SK-N-SH treated with all-trans-retinoic acid at 6 μM for 48 hours (cell line): Measurements from ENCODE around the gene PLTP.

Experiments used
- ATAC-seq: fragments of 200-7000 bp; cut with Tn5 transposase; 3 replicates; pipeline ENCODE4 v1.9.1; 2020; ENCODE audit warnings: mild to moderate bottlenecking, moderate library complexity
- BACH2 ChIP-seq: fragments of 250-450 bp; sonication (Bioruptor Pico); IDR thresholded peaks from 2 replicates; pipeline ENCODE4 v1.9.0; 2021; ENCODE audit warnings: mild to moderate bottlenecking, borderline replicate concordance
- CSDC2 ChIP-seq: fragments of 250-450 bp; sonication (Bioruptor Pico); IDR thresholded peaks from 2 replicates; pipeline ENCODE4 v1.5.0; 2020; ENCODE audit warnings: mild to moderate bottlenecking, moderate library complexity
- ESRRG ChIP-seq: fragments of 250-450 bp; sonication (Bioruptor Pico); IDR thresholded peaks from 2 replicates; pipeline ENCODE4 v1.6.1; 2021; ENCODE audit warnings: mild to moderate bottlenecking
- GLIS3 ChIP-seq: fragments of 250-450 bp; sonication (Bioruptor Pico); IDR thresholded peaks from 2 replicates; pipeline ENCODE4 v1.5.0; 2020; ENCODE audit warnings: mild to moderate bottlenecking, moderate library complexity
- ISL1 ChIP-seq: fragments of 250-450 bp; sonication (Bioruptor Pico); IDR thresholded peaks from 2 replicates; pipeline ENCODE4 v2.1.2; 2022; ENCODE audit warnings: mild to moderate bottlenecking, moderate library complexity
- OSR1 ChIP-seq: fragments of 250-450 bp; sonication (Bioruptor Pico); IDR thresholded peaks from 2 replicates; pipeline ENCODE4 v1.8.0; 2022; ENCODE audit warnings: moderate library complexity, mild to moderate bottlenecking, inconsistent platforms
- PATZ1 ChIP-seq: fragments of 250-450 bp; sonication (Bioruptor Pico); IDR thresholded peaks from 2 replicates; pipeline ENCODE4 v1.8.0; 2020; ENCODE audit warnings: mild to moderate bottlenecking, moderate library complexity, borderline replicate concordance
- RARB ChIP-seq: fragments of 250-450 bp; sonication (Bioruptor Pico); IDR thresholded peaks from 2 replicates; pipeline ENCODE4 v1.8.0; 2021; ENCODE audit warnings: mild to moderate bottlenecking, moderate library complexity
- SNAI2 ChIP-seq: fragments of 250-450 bp; sonication (Bioruptor Pico); IDR thresholded peaks from 2 replicates; pipeline ENCODE4 v1.5.0; 2020; ENCODE audit warnings: mild to moderate bottlenecking, moderate library complexity
- TCF4 ChIP-seq: fragments of 250-450 bp; sonication (Bioruptor Pico); IDR thresholded peaks from 2 replicates; pipeline ENCODE4 v1.8.0; 2021; ENCODE audit warnings: mild to moderate bottlenecking, moderate library complexity, borderline replicate concordance
- TOX ChIP-seq: fragments of 250-450 bp; sonication (Bioruptor Pico); IDR thresholded peaks from 2 replicates; pipeline ENCODE4 v1.8.0; 2021; ENCODE audit warnings: mild to moderate bottlenecking, moderate library complexity, borderline replicate concordance
- TSHZ2 ChIP-seq: fragments of 250-450 bp; sonication (Bioruptor Pico); IDR thresholded peaks from 2 replicates; pipeline ENCODE4 v1.5.0; 2020; ENCODE audit warnings: mild to moderate bottlenecking, moderate library complexity
- ZC3H10 ChIP-seq: fragments of 250-450 bp; sonication (Bioruptor Pico); IDR thresholded peaks from 2 replicates; pipeline ENCODE4 v1.5.1; 2021; ENCODE audit warnings: mild to moderate bottlenecking, moderate library complexity
- ZFP3 ChIP-seq: fragments of 250-450 bp; sonication (Bioruptor Pico); IDR thresholded peaks from 2 replicates; pipeline ENCODE4 v1.5.0; 2020; ENCODE audit warnings: mild to moderate bottlenecking, moderate library complexity
- ZNF565 ChIP-seq: fragments of 450-650 bp; formaldehyde crosslinking; conservative IDR thresholded peaks from 2 replicates; pipeline ENCODE4 v1.5.0; 2020; ENCODE audit warnings: low read depth, mild to moderate bottlenecking, moderate library complexity
- ZNF70 ChIP-seq: fragments of 450-650 bp; formaldehyde crosslinking; IDR thresholded peaks from 2 replicates; pipeline ENCODE4 v1.5.0; 2020; ENCODE audit warnings: mild to moderate bottlenecking, moderate library complexity
- ZNF8 ChIP-seq: fragments of 450-650 bp; formaldehyde crosslinking; IDR thresholded peaks from 2 replicates; pipeline ENCODE4 v1.5.0; 2020; ENCODE audit warnings: mild to moderate bottlenecking, moderate library complexity
- TF ChIP-seq, protein P1 (sequence below): fragments of 250-450 bp; sonication (Bioruptor Pico); IDR thresholded peaks from 2 replicates; pipeline ENCODE4 v1.8.0; 2021; ENCODE audit warnings: low read depth, mild to moderate bottlenecking, moderate library complexity, borderline replicate concordance
- TF ChIP-seq, protein P2 (sequence below): fragments of 250-450 bp; sonication (Bioruptor Pico); IDR thresholded peaks from 2 replicates; pipeline ENCODE4 v1.5.1; 2020; ENCODE audit warnings: low read depth, mild to moderate bottlenecking, moderate library complexity
- TF ChIP-seq, protein P3 (sequence below): fragments of 250-450 bp; sonication (Bioruptor Pico); IDR thresholded peaks from 2 replicates; pipeline ENCODE4 v1.5.1; 2021; ENCODE audit warnings: mild to moderate bottlenecking, moderate library complexity

PLTP gene

DNA sequence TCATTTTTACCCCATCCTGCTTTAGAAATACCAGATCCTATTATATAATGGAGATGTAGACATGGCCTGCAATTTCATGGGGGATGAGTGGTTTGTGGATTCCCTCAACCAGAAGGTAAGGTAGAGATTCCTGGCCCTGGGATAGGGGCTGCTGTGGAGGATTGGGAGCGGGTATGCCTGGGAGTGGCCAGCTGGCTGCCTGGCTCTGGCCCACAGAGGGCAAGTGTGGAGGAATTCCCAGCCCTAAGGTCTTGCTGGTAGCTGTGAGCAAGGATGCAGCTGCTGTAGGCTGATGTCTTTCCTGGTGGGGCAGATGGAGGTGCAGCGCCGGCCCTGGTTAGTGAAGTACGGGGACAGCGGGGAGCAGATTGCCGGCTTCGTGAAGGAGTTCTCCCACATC lies 14.3 kb downstream of the PLTP start:
- TF ChIP-seq ZC3H10 (CRISPR knock-in tag): no peak
- TF ChIP-seq, protein P1, sequence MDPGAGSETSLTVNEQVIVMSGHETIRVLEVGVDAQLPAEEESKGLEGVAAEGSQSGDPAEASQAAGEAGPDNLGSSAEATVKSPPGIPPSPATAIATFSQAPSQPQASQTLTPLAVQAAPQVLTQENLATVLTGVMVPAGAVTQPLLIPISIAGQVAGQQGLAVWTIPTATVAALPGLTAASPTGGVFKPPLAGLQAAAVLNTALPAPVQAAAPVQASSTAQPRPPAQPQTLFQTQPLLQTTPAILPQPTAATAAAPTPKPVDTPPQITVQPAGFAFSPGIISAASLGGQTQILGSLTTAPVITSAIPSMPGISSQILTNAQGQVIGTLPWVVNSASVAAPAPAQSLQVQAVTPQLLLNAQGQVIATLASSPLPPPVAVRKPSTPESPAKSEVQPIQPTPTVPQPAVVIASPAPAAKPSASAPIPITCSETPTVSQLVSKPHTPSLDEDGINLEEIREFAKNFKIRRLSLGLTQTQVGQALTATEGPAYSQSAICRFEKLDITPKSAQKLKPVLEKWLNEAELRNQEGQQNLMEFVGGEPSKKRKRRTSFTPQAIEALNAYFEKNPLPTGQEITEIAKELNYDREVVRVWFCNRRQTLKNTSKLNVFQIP (CRISPR knock-in tag): no peak
- TF ChIP-seq ESRRG (CRISPR knock-in tag): no peak
- TF ChIP-seq ZFP3 (CRISPR knock-in tag): no peak
- no peak for TF ChIP-seq ZNF8 (CRISPR knock-in tag)
- TF ChIP-seq, all 23 proteins: peak for 0
- no peak for ATAC-seq

DNA sequence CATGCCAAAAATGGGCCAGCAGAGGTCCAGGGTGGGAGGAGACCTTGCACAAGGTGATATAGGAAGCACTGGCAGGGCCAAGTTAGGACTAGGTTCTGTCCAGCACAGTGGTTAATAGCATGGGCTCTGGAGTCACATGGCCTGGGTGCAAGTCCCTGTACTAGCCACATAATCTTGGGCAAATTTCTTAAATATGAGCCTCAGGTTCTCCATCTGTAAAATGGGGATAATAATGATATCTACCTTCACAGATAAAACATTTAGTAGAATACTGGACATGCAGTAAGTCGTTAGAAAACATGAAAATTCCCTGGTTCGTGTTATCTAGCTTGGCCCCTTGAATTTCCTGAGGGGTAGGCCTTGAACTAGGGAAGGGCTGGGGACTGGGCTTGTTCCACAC lies 14.7 kb downstream of the PLTP start:
- no peak for ATAC-seq
- TF ChIP-seq ISL1 (CRISPR knock-in tag) (no peak), ZC3H10 (CRISPR knock-in tag) (no peak), ZNF8 (CRISPR knock-in tag) (no peak), BACH2 (CRISPR knock-in tag) (no peak), PATZ1 (CRISPR knock-in tag) (no peak), GLIS3 (CRISPR knock-in tag) (no peak), OSR1 (CRISPR knock-in tag) (no peak), TCF4 (CRISPR knock-in tag) (no peak)
- TF ChIP-seq, protein P1 (CRISPR knock-in tag): no peak
- TF ChIP-seq, protein P2, sequence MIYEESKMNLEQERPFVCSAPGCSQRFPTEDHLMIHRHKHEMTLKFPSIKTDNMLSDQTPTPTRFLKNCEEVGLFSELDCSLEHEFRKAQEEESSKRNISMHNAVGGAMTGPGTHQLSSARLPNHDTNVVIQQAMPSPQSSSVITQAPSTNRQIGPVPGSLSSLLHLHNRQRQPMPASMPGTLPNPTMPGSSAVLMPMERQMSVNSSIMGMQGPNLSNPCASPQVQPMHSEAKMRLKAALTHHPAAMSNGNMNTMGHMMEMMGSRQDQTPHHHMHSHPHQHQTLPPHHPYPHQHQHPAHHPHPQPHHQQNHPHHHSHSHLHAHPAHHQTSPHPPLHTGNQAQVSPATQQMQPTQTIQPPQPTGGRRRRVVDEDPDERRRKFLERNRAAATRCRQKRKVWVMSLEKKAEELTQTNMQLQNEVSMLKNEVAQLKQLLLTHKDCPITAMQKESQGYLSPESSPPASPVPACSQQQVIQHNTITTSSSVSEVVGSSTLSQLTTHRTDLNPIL (CRISPR knock-in tag): no peak
- TF ChIP-seq, protein P3, sequence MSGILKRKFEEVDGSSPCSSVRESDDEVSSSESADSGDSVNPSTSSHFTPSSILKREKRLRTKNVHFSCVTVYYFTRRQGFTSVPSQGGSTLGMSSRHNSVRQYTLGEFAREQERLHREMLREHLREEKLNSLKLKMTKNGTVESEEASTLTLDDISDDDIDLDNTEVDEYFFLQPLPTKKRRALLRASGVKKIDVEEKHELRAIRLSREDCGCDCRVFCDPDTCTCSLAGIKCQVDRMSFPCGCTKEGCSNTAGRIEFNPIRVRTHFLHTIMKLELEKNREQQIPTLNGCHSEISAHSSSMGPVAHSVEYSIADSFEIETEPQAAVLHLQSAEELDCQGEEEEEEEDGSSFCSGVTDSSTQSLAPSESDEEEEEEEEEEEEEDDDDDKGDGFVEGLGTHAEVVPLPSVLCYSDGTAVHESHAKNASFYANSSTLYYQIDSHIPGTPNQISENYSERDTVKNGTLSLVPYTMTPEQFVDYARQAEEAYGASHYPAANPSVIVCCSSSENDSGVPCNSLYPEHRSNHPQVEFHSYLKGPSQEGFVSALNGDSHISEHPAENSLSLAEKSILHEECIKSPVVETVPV (CRISPR knock-in tag): no peak

DNA sequence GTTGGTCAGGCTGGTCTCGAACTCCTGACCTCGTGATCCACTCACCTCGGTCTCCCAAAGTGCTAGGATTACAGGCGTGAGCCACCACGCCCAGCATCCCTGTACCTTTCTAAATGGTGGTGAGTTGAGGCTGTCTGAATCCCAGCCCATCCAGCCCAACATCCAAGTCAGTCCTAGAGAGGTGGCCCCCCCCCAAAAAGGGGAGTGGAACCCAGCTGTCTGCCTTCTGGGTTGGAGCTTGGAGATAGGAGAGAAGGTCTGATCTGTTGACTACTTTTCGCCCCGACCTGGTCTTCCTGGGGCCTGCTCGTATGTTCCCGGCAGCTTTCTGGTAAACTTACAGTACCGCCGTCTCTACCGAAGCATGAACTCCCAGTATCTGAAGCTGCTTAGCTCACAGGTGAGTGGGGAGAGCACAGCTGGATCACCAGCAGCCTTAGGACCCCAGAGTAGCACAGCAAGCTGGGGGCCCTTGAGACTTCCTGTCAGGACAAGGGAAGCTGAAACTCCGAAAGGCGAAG lies 15.3 kb downstream of the PLTP start:
- no peak for ATAC-seq
- TF ChIP-seq BACH2 (CRISPR knock-in tag): no peak
- TF ChIP-seq SNAI2 (CRISPR knock-in tag): no peak
- TF ChIP-seq TOX (CRISPR knock-in tag): no peak
- TF ChIP-seq, protein P1 (CRISPR knock-in tag): no peak
- no peak for TF ChIP-seq PATZ1 (CRISPR knock-in tag)
- TF ChIP-seq ZNF8 (CRISPR knock-in tag): no peak
- no peak for TF ChIP-seq CSDC2 (CRISPR knock-in tag)
- no peak for TF ChIP-seq RARB (CRISPR knock-in tag)
- no peak for TF ChIP-seq OSR1 (CRISPR knock-in tag)
- TF ChIP-seq, protein P2 (CRISPR knock-in tag): no peak
- no peak for TF ChIP-seq ZFP3 (CRISPR knock-in tag)
- no peak for TF ChIP-seq ZC3H10 (CRISPR knock-in tag)
- no peak for TF ChIP-seq GLIS3 (CRISPR knock-in tag)
- TF ChIP-seq ZNF70 (CRISPR knock-in tag): no peak
- TF ChIP-seq ZNF565 (CRISPR knock-in tag): no peak
- TF ChIP-seq TSHZ2 (CRISPR knock-in tag): no peak
